Endothelial cell of umbilical vein (primary cell): ENCODE measurements around the gene MIER2.

Experiments used
- CTCF ChIP-seq, 2 donors: IDR thresholded peaks; 1 replicate in 1 of 2; 2 replicates in 1 of 2; pipeline ENCODE4 v1.5.1; 2011; ENCODE audit warnings: low read length in 2 of 2, mild to moderate bottlenecking in 2 of 2, moderate library complexity in 2 of 2, control low read depth in 1 of 2, inconsistent platforms in 1 of 2, low read depth in 1 of 2; ENCODE audit not compliant: insufficient read depth in 1 of 2; ENCODE audit errors: extremely low read depth in 1 of 2
- EZH2 ChIP-seq: IDR thresholded peaks from 2 replicates; pipeline ENCODE4 v1.6.1; 2012; ENCODE audit warnings: borderline replicate concordance, low read depth, mild to moderate bottlenecking, moderate library complexity, low read length, inconsistent platforms; ENCODE audit not compliant: severe bottlenecking
- JUN ChIP-seq: IDR thresholded peaks from 2 replicates; pipeline ENCODE4 v1.6.1; 2011; ENCODE audit warnings: borderline replicate concordance, low read depth; ENCODE audit not compliant: insufficient read length, insufficient read depth
- MAX ChIP-seq: IDR thresholded peaks from 2 replicates; pipeline ENCODE4 v1.6.1; 2011; ENCODE audit not compliant: insufficient read depth, insufficient read length
- POLR2A ChIP-seq: IDR thresholded peaks from 2 replicates; pipeline ENCODE4 v1.6.1; 2012; ENCODE audit warnings: low read depth, mild to moderate bottlenecking, control low read depth, low read length
- POLR2AphosphoS5 ChIP-seq: IDR thresholded peaks from 2 replicates; pipeline ENCODE4 v1.6.1; 2012; ENCODE audit warnings: low read depth, mild to moderate bottlenecking, control low read depth, low read length, moderate library complexity; ENCODE audit not compliant: insufficient read depth

GRCh38 chr19:347946-348861 lies 3.6 kb upstream of the MIER2 start:
- TF ChIP-seq MAX (no peak), EZH2 (no peak), CTCF (IDR thresholded peaks at IDR 0.05; ENCODE audit: extremely low read depth in 1 of 2, insufficient read depth in 1 of 2, low read depth in 1 of 2, low read length in 2 of 2) (peak in 1 of 2 donors; percentile 5), POLR2A (no peak), POLR2AphosphoS5 (peak; percentile 57), JUN (peak; percentile 67)
